Suprapubic skin (tissue), 3 donors: ENCODE data around the gene SYTL4.

Experiments
- CTCF ChIP-seq, 2 donors: fragments of 200-600 bp in 1 of 2; fragments of 450-650 bp in 1 of 2; sonication (generic) in 1 of 2; IDR thresholded peaks; one replicate each; pipeline ENCODE4 v1.5.1; 2016 to 2019; ENCODE audit warnings: antibody characterized with exemption in 2 of 2, mild to moderate bottlenecking in 1 of 2, moderate library complexity in 1 of 2
- POLR2AphosphoS5 ChIP-seq, 3 donors: sonication (generic); formaldehyde crosslinking; IDR thresholded peaks; one replicate each; pipeline ENCODE4 v1.6.1; 2017; ENCODE audit warnings: antibody characterized with exemption in 3 of 3

- TF ChIP-seq CTCF (IDR thresholded peaks at IDR 0.05) = no peak
- no peak for TF ChIP-seq POLR2AphosphoS5 (IDR thresholded peaks at IDR 0.05)
These were observed 13.3 kb upstream of the SYTL4 start for GRCh38 chrX:100745205-100745604.
